Endothelial cell of umbilical vein (primary cell): ENCODE data around the gene SPDL1. TPM values are rescaled to one million over a fixed set of nuclear protein-coding genes. Genes with fewer than 3 reads are reported as not detected.

Experiments
- BruUV-seq: library from RNA; stranded (reverse); fragments of 400-500 nt; replicated peaks from 2 replicates; lab custom pipeline; 2021; lab: Mats Ljungman, UMichigan
- CTCF ChIA-PET: fragments of 300-600, 350-600 bp; sonication (Branson Sonifier 250); formaldehyde crosslinking; loops from one replicate; lab custom pipeline; 2021; ENCODE audit warnings: antibody characterized with exemption, inconsistent platforms; lab: Charles Lee
- POLR2A ChIA-PET: fragments of 300-600, 350-600 bp; sonication (Branson Sonifier 250); formaldehyde crosslinking; loops from one replicate; lab custom pipeline; 2021; ENCODE audit warnings: antibody characterized with exemption, inconsistent platforms; lab: Charles Lee
- DNase-seq: peaks from one replicate; pipeline ENCODE4 v3.0.0-alpha.2; 2011; ENCODE audit warnings: low read depth, low spot score
- FAIRE-seq: peaks from 2 replicates; lab custom pipeline; 2011; peaks lifted over from hg19 to GRCh38; lab: Jason Lieb, UNC
- H2AFZ ChIP-seq: 2 replicates; pipeline ENCODE4 v1.6.0; 2012; ENCODE audit warnings: low read depth, low read length, control low read depth, inconsistent platforms
- H3K27ac ChIP-seq: 2 replicates; pipeline ENCODE4 v1.5.1; 2011; ENCODE audit warnings: low read depth, mild to moderate bottlenecking, control low read depth, low read length, moderate library complexity; ENCODE audit not compliant: insufficient read depth
- H3K27me3 ChIP-seq, 2 experiments: 2 replicates each; pipeline versions ENCODE4 v1.6.0 to v1.6.1; 2011; ENCODE audit warnings: low read length in 2 of 2, mixed read lengths in 1 of 2; ENCODE audit not compliant: control insufficient read depth in 2 of 2, insufficient read depth in 2 of 2
- H3K36me3 ChIP-seq, 2 experiments: 2 replicates in 1 of 2; 3 replicates in 1 of 2; pipeline ENCODE4 v1.5.1; 2011; ENCODE audit warnings: low read length in 2 of 2, mild to moderate bottlenecking in 1 of 2, moderate library complexity in 1 of 2; ENCODE audit not compliant: control insufficient read depth in 2 of 2, insufficient read depth in 2 of 2; ENCODE audit errors: extremely low read depth in 1 of 2
- H3K4me1 ChIP-seq: 3 replicates; pipeline ENCODE4 v1.5.1; 2011; ENCODE audit warnings: mild to moderate bottlenecking, low read length; ENCODE audit not compliant: control insufficient read depth, insufficient read depth; ENCODE audit errors: extremely low read depth
- H3K4me2 ChIP-seq: 2 replicates; pipeline ENCODE4 v1.6.1; 2011; ENCODE audit warnings: low read length, control low read depth, mixed read lengths; ENCODE audit not compliant: insufficient read depth
- H3K4me3 ChIP-seq, 3 experiments: fragments of 200-600 bp in 1 of 3; sonication (generic), shearing (Covaris generic) in 1 of 3; replicated peaks in 1 of 3; 2 replicates each; pipeline ENCODE4 v1.5.1; 2011 to 2016; ENCODE audit warnings: control low read depth in 3 of 3, low read length in 3 of 3, mild to moderate bottlenecking in 2 of 3, inconsistent platforms in 1 of 3, low read depth in 1 of 3, moderate library complexity in 1 of 3; ENCODE audit not compliant: insufficient read depth in 1 of 3
- H3K79me2 ChIP-seq: 2 replicates; pipeline ENCODE4 v1.6.0; 2012; ENCODE audit warnings: low read length, inconsistent platforms; ENCODE audit not compliant: control insufficient read depth, insufficient read depth
- H3K9ac ChIP-seq: replicated peaks from 2 replicates; pipeline ENCODE3; 2011; ENCODE audit warnings: low read length, control low read depth; ENCODE audit not compliant: insufficient read depth; ENCODE audit errors: extremely low read depth
- H3K9me1 ChIP-seq: replicated peaks from 3 replicates; pipeline ENCODE4 v1.6.0; 2011; ENCODE audit warnings: mild to moderate bottlenecking, low read length; ENCODE audit not compliant: control insufficient read depth, insufficient read depth; ENCODE audit errors: extremely low read depth
- H3K9me3 ChIP-seq: replicated peaks from 2 replicates; pipeline ENCODE4 v1.5.1; 2012; ENCODE audit warnings: low read length, inconsistent platforms; ENCODE audit not compliant: control insufficient read depth, insufficient read depth
- H4K20me1 ChIP-seq: replicated peaks from 2 replicates; pipeline ENCODE3; 2011; ENCODE audit warnings: mild to moderate bottlenecking, low read length; ENCODE audit not compliant: control insufficient read depth, insufficient read depth; ENCODE audit errors: extremely low read depth
- FOS ChIP-seq: IDR thresholded peaks from 2 replicates; pipeline ENCODE4 v1.6.1; 2011; ENCODE audit warnings: mild to moderate bottlenecking, low read length, moderate library complexity, borderline replicate concordance; ENCODE audit not compliant: insufficient read depth
- GATA2 ChIP-seq: IDR thresholded peaks from 2 replicates; pipeline ENCODE4 v1.7.0; 2011; ENCODE audit warnings: low read depth, mild to moderate bottlenecking, moderate library complexity, mixed read lengths, low read length; ENCODE audit not compliant: insufficient read length, insufficient read depth
- JUN ChIP-seq: IDR thresholded peaks from 2 replicates; pipeline ENCODE4 v1.6.1; 2011; ENCODE audit warnings: borderline replicate concordance, low read depth; ENCODE audit not compliant: insufficient read length, insufficient read depth
- MYC ChIP-seq: IDR thresholded peaks from one replicate; pipeline ENCODE4 v1.6.1; 2011; ENCODE audit warnings: mild to moderate bottlenecking, low read depth, low read length
- POLR2A ChIP-seq: IDR thresholded peaks from 2 replicates; pipeline ENCODE4 v1.6.1; 2012; ENCODE audit warnings: low read depth, mild to moderate bottlenecking, control low read depth, low read length
- POLR2AphosphoS5 ChIP-seq: IDR thresholded peaks from 2 replicates; pipeline ENCODE4 v1.6.1; 2012; ENCODE audit warnings: low read depth, mild to moderate bottlenecking, control low read depth, low read length, moderate library complexity; ENCODE audit not compliant: insufficient read depth
- dilution Hi-C: fragments of 300-500 bp; cut with MboI; formaldehyde crosslinking; loops from one replicate; pipeline ENCODE4 v1.15.0; 2019; ENCODE audit warnings: low sequenced_read_pairs; ENCODE audit not compliant: extremely low pct_ligation_motif_present
- intact Hi-C: fragments of 100-400 bp; cut with micrococcal nuclease; formaldehyde crosslinking; loops from one replicate; pipeline ENCODE4 v1.10.0; 2022
- polyA plus RNA-seq, 4 experiments: library from polyadenylated mRNA; depleted of rRNA in 3 of 4; stranded (reverse) in 3 of 4; unstranded in 1 of 4; fragments of >200 nt; gene quantifications; 2 replicates each; pipeline versions ENCODE4 v1.2.1 to v1.2.3, GENCODE V29; 2011 to 2012; ENCODE audit warnings: missing spikeins in 1 of 4
- total RNA-seq: library from RNA; stranded (reverse); gene quantifications from 2 replicates; pipeline ENCODE4 v1.2.3, GENCODE V29; 2021

The SPDL1 gene
- total and polyA plus RNA-seq, 2 donors (not counting 3 experiments of a cell fraction or from before 2014, with no cell fraction given) = 19.7 to 51.8 TPM

DNA sequence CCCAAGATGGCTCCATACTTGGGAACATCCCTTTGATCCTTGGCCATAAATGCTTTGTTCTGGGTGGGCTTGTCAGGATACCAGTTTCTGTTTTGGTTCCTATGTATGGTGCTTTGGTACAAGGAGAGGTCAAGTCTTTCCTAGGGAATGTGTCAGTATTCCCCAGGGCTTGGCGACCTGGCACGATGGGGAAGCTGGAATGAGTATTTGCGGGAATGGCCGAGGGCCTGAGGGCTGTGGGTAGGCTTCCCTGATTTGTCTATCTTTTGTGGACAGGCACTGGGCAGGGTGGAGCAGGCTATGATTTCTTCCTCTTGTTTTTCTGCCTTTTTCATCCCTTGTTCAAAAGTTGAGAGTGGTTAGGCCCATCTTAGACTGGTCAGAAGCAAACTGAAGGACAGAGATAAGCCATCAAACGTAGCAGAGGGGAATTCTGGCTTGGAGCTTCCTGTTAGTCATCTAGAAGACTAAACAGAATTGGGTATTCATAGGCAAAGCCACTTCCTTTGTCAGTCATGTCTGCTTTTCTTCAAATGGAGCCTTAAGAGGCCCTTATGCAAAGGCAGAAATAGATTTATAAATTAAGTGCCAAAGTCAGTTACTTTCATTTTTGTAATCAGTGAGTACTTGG is 67.2 kb downstream of the SPDL1 start:
- dilution Hi-C loops = no loop called here
- no peak overlapping the region for H3K9ac ChIP-seq
- H3K9me3 ChIP-seq = no peaks in the 10 kb centered on the region
- H3K27ac ChIP-seq = peak overlapping the region; percentile 37
- no TSS peak for BruUV-seq
- POLR2A ChIA-PET = no interaction called here
- CTCF ChIA-PET = no interaction called here
- DNase-seq (peak; percentile 65), FAIRE-seq (peak; percentile 87)
- H3K4me3 ChIP-seq = no peak overlapping the region
- H4K20me1 ChIP-seq = no peaks in the 10 kb centered on the region
- intact Hi-C loops = no loop called here
- H3K36me3 ChIP-seq = no peaks in the 10 kb centered on the region
- H3K27me3 ChIP-seq = no peaks in the 10 kb centered on the region
- peak overlapping the region; percentile 12 for H3K4me2 ChIP-seq
- no peaks in the 10 kb centered on the region for H3K79me2 ChIP-seq
- H2AFZ ChIP-seq = peak overlapping the region; percentile 35
- peak; percentile 94 for TF ChIP-seq GATA2
- TF ChIP-seq JUN = peak; percentile 32
- TF ChIP-seq POLR2A = no peak
- peak; percentile 72 for TF ChIP-seq FOS
- peak; percentile 59 for TF ChIP-seq POLR2AphosphoS5
- peaks cover 13% of the 10 kb centered on the region for H3K4me1 ChIP-seq
- no peaks in the 10 kb centered on the region for H3K9me1 ChIP-seq

GRCh38 chr5:169651526-169651925 is 68.0 kb downstream of the SPDL1 start:
- H3K36me3 ChIP-seq = no peaks in the 10 kb centered on the region
- BruUV-seq = no TSS peak
- DNase-seq = no peak
- H3K79me2 ChIP-seq = no peaks in the 10 kb centered on the region
- H3K9me3 ChIP-seq = no peaks in the 10 kb centered on the region
- H3K9me1 ChIP-seq = no peaks in the 10 kb centered on the region
- H3K4me2 ChIP-seq = no peak overlapping the region
- no peak overlapping the region for H3K4me3 ChIP-seq
- H3K27ac ChIP-seq = peak overlapping the region; percentile 6
- dilution Hi-C loops (no loop called here), intact Hi-C loops (no loop called here)
- H3K9ac ChIP-seq = no peak overlapping the region
- H4K20me1 ChIP-seq = no peaks in the 10 kb centered on the region
- H2AFZ ChIP-seq = no peak overlapping the region
- no peaks in the 10 kb centered on the region for H3K27me3 ChIP-seq
- POLR2A ChIA-PET = no interaction called here
- FAIRE-seq = no peak
- CTCF ChIA-PET = interaction anchor here (1.4 kb wide), 1 partner anchor 68 kb away, joined by 3 read pairs; the partner anchor contains the start of gene SPDL1
- H3K4me1 ChIP-seq = peaks cover 13% of the 10 kb centered on the region
- no peak for TF ChIP-seq MYC
- no peak for TF ChIP-seq POLR2A
